Measurements from ENCODE around the gene TAS2R41. TPM values are rescaled to one million over a fixed set of nuclear protein-coding genes. Genes with fewer than 3 reads are reported as not detected.

Gene TAS2R41, protein sequence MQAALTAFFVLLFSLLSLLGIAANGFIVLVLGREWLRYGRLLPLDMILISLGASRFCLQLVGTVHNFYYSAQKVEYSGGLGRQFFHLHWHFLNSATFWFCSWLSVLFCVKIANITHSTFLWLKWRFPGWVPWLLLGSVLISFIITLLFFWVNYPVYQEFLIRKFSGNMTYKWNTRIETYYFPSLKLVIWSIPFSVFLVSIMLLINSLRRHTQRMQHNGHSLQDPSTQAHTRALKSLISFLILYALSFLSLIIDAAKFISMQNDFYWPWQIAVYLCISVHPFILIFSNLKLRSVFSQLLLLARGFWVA
- total RNA-seq (1 to 10 TPM in 4 of 5 experiments, not detected in 1; 1.7 to 3.4 (median 2.0) TPM), polyA plus RNA-seq (not detected), total RNA-seq (0.40 reads per million)

DNA sequence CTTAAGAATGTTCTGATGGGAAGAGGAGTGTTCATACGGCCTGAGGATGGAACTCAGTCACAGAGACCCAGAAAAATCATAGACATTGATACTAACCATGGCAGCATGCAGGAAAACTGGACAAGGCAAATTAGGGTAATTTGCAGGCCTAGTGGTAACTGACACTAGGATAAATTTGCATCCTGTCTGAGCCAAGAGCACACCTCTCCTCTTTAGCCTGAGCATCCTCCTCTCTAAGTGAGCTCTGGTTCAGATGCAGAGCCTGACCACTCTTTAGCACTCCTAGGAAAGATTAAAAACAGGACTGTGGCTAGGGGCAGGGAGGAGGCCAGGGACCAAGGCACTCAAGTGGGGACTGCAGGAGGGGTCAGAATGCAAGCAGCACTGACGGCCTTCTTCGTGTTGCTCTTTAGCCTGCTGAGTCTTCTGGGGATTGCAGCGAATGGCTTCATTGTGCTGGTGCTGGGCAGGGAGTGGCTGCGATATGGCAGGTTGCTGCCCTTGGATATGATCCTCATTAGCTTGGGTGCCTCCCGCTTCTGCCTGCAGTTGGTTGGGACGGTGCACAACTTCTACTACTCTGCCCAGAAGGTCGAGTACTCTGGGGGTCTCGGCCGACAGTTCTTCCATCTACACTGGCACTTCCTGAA is at the start of gene TAS2R41:
Gene TAS2R41, plus strand, starts transcription at position 373 of the 650 bp plus-strand sequence. Its CDS starts 0 bp downstream, at position 373.
- Mint-ChIP-seq H3K4me3 (no peak within 1 kb of the TSS), H3K4me1 (peaks cover 0 to 57% (median 44%) of the 10 kb centered on the region in 7 donors), H3K36me3 (peaks cover 0 to 18% (median 5%) of the 10 kb centered on the region in 5 donors), H3K9me3 (peaks cover 0 to 8% (median 0%) of the 10 kb centered on the region in 11 donors), H3K27me3 (peaks cover 0 to 11% (median 0%) of the 10 kb centered on the region in 5 donors), H3K27ac (peak within 1 kb of the TSS in 2 of 9 donors; percentile 9 to 23)
- Histone ChIP-seq H3K36me3 (ENCODE audit: control insufficient read depth in 2 of 3, insufficient read depth in 3 of 3, low read length in 3 of 3) (no peaks in the 10 kb centered on the region), H3K4me1 (ENCODE audit: control insufficient read depth in 2 of 2, insufficient read depth in 2 of 2, low read length in 2 of 2) (peaks cover 0 to 8% of the 10 kb centered on the region in 2 donors), H3K27me3 (ENCODE audit: control insufficient read depth in 2 of 2, insufficient read depth in 2 of 2, low read length in 2 of 2) (no peaks in the 10 kb centered on the region), H3K27ac (ENCODE audit: low read depth, low read length) (no peak within 1 kb of the TSS), H3K4me3 (ENCODE audit: low read length) (no peak within 1 kb of the TSS), H3K9me3 (ENCODE audit: control insufficient read depth in 2 of 3, low read length in 3 of 3) (no peaks in the 10 kb centered on the region)
- ChIA-PET POLR2A (no interaction called here), CTCF (no interaction called here)
- intact Hi-C loops (cut with micrococcal nuclease): no loop called here
- DNase-seq (no peak), ATAC-seq (no peak)

DNA sequence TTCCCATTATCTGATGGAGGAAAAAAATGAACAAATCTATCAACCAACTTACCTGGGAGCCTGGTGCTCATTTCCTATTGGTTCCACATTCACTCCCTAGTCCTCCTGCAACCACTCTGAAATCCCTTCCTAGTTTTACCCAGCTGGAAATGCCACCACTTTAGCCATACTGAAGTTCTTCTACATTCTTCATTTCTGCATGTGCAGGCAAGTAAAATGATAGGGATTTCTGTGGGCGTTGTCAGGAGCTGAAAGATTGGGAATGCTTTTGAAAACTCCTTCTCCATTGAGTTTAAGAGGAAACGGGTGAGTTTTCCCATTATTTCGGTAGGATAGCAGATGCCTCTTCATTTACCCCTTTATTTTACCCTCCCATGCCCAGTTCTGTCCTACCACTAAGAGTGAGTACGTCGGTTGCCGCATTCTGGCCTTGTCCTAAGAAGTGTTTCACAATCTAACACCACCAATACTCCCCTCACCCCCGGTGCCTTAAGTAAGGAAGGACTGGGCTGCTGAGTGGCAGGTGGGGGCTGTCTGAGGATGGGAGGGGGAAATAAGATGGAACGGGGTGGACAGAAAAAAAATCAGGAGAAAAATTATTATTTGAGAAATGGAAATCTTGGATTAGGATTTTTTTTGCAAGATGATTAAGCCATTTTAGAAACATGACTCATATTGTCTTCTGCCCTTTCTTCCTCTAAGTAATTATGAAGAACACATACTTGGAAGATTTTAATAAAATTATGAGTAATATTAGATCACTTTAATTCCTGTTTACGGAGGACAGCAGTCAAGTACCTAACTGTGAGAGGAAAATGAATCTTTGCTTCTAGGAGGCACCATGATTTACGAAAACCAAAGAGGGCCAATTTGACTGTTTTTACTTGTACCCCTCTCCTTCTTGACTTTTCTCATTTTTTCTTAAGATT is 47.6 kb upstream of the TAS2R41 start:
- peaks cover 0 to 14% (median 0%) of the 10 kb centered on the region in 5 donors for H3K27me3 Mint-ChIP-seq
- intact Hi-C loops (cut with micrococcal nuclease): no loop called here
- Histone ChIP-seq H3K9me3 (ENCODE audit: control insufficient read depth in 2 of 3, low read length in 3 of 3) (no peaks in the 10 kb centered on the region), H3K36me3 (ENCODE audit: control insufficient read depth in 2 of 3, insufficient read depth in 3 of 3, low read length in 3 of 3) (peaks cover 0 to 9% (median 0%) of the 10 kb centered on the region in 3 experiments), H3K4me3 (ENCODE audit: low read length) (no peak overlapping the region), H3K27ac (ENCODE audit: low read depth, low read length) (no peak overlapping the region), H3K4me1 (ENCODE audit: control insufficient read depth in 2 of 2, insufficient read depth in 2 of 2, low read length in 2 of 2) (no peaks in the 10 kb centered on the region), H3K27me3 (ENCODE audit: control insufficient read depth in 2 of 2, insufficient read depth in 2 of 2, low read length in 2 of 2) (no peaks in the 10 kb centered on the region)
- H3K4me3 Mint-ChIP-seq: no peak overlapping the region
- ChIA-PET POLR2A (no interaction called here), CTCF (no interaction called here)
- DNase-seq (no peak), ATAC-seq (no peak)
- H3K4me1 Mint-ChIP-seq: peaks cover 2 to 30% (median 17%) of the 10 kb centered on the region in 7 donors
- H3K36me3 Mint-ChIP-seq: peaks cover 0 to 47% (median 21%) of the 10 kb centered on the region in 5 donors
- H3K9me3 Mint-ChIP-seq: no peaks in the 10 kb centered on the region
- no peak overlapping the region for H3K27ac Mint-ChIP-seq

DNA sequence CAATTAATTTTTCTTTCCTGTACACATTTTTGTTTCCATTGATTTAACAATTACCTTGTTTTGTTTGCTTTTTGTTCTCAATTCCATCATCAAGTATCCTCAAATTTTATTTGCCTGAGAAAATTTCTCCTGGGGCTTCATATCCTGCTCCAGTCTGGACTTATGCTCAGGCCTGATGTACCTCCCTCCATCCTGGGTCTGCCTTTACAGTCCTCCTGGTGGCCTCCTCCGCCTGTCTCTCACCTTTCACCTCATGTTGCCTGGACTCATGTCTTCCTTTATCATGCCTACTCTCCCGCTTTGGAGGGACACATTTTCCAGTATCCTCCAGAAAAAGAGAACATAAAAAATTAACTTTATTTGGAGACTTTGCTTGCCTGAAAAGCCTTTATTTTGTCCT is 46.6 kb upstream of the TAS2R41 start:
- Mint-ChIP-seq H3K27me3 (peaks cover 0 to 14% (median 0%) of the 10 kb centered on the region in 5 donors), H3K4me3 (no peak overlapping the region), H3K9me3 (peaks cover 0 to 3% (median 0%) of the 10 kb centered on the region in 11 donors), H3K4me1 (peaks cover 6 to 35% (median 24%) of the 10 kb centered on the region in 7 donors), H3K36me3 (peaks cover 0 to 54% (median 25%) of the 10 kb centered on the region in 5 donors), H3K27ac (peak overlapping the region in 1 of 9 donors; percentile 60)
- Histone ChIP-seq H3K36me3 (ENCODE audit: control insufficient read depth in 2 of 3, insufficient read depth in 3 of 3, low read length in 3 of 3) (peaks cover 0 to 9% (median 0%) of the 10 kb centered on the region in 3 experiments), H3K27me3 (ENCODE audit: control insufficient read depth in 2 of 2, insufficient read depth in 2 of 2, low read length in 2 of 2) (no peaks in the 10 kb centered on the region), H3K4me3 (ENCODE audit: low read length) (no peak overlapping the region), H3K4me1 (ENCODE audit: control insufficient read depth in 2 of 2, insufficient read depth in 2 of 2, low read length in 2 of 2) (no peaks in the 10 kb centered on the region), H3K9me3 (ENCODE audit: control insufficient read depth in 2 of 3, low read length in 3 of 3) (no peaks in the 10 kb centered on the region), H3K27ac (ENCODE audit: low read depth, low read length) (no peak overlapping the region)
- DNase-seq (no peak), ATAC-seq (no peak)
- intact Hi-C loops (cut with micrococcal nuclease): no loop called here
- CTCF ChIA-PET: no interaction called here
- POLR2A ChIA-PET: no interaction called here

DNA sequence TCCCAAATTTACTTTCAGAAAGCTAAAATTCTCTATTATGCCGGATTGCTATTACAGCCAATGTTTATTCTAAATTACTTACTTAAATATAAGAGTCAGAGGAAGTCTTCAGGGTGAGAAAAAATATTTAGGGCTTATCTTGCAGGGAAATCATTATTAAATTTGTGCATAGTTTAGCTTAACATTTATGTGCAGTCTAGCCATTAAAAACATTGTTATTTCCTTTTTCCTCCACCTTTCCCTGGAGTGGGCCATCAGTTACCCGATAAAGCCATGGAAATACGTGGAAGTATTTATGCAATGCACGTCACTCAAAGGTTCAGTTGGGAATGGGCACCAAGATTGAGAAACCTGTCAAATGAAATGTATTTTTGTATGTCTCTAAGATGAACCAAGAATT is 43.9 kb upstream of the TAS2R41 start:
- intact Hi-C loops (cut with micrococcal nuclease): no loop called here
- CTCF ChIA-PET: no interaction called here
- Histone ChIP-seq H3K4me1 (ENCODE audit: control insufficient read depth in 2 of 2, insufficient read depth in 2 of 2, low read length in 2 of 2) (peaks cover 0 to 5% of the 10 kb centered on the region in 2 donors), H3K36me3 (ENCODE audit: control insufficient read depth in 2 of 3, insufficient read depth in 3 of 3, low read length in 3 of 3) (peaks cover 0 to 11% (median 0%) of the 10 kb centered on the region in 3 experiments), H3K4me3 (ENCODE audit: low read length) (no peak overlapping the region), H3K27ac (ENCODE audit: low read depth, low read length) (no peak overlapping the region), H3K27me3 (ENCODE audit: control insufficient read depth in 2 of 2, insufficient read depth in 2 of 2, low read length in 2 of 2) (no peaks in the 10 kb centered on the region), H3K9me3 (ENCODE audit: control insufficient read depth in 2 of 3, low read length in 3 of 3) (no peaks in the 10 kb centered on the region)
- no peak overlapping the region for H3K4me3 Mint-ChIP-seq
- POLR2A ChIA-PET: interaction anchor here (1.6 kb wide), 1 partner anchor 16 kb away, joined by 3 read pairs; no protein-coding TSS in a partner anchor
- H3K36me3 Mint-ChIP-seq: peaks cover 0 to 72% (median 23%) of the 10 kb centered on the region in 5 donors
- peaks cover 11 to 52% (median 43%) of the 10 kb centered on the region in 7 donors for H3K4me1 Mint-ChIP-seq
- ATAC-seq (no peak), DNase-seq (no peak)
- peaks cover 0 to 5% (median 0%) of the 10 kb centered on the region in 11 donors for H3K9me3 Mint-ChIP-seq
- H3K27me3 Mint-ChIP-seq: peaks cover 0 to 14% (median 0%) of the 10 kb centered on the region in 5 donors
- no peak overlapping the region for H3K27ac Mint-ChIP-seq

DNA sequence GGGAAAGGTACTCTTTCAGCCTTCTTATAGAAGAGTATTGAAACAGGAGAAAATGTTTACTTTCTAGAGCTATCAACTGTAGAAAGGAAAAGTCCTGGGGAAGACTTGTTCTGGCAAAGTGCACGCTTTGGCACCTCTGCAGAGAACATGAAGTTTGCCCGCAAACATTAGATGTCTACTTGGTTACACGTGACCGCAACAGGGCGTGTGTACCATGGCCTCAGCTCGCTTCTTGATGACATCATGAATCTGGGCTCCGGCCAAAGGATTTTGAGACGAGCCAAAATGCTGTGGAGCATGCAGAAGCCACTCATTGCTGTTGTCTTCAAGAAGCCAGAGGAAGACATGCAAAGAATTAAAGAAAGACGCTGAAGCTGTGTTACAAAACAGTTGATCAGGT is 43.0 kb upstream of the TAS2R41 start:
- no peak overlapping the region for H3K27ac Mint-ChIP-seq

DNA sequence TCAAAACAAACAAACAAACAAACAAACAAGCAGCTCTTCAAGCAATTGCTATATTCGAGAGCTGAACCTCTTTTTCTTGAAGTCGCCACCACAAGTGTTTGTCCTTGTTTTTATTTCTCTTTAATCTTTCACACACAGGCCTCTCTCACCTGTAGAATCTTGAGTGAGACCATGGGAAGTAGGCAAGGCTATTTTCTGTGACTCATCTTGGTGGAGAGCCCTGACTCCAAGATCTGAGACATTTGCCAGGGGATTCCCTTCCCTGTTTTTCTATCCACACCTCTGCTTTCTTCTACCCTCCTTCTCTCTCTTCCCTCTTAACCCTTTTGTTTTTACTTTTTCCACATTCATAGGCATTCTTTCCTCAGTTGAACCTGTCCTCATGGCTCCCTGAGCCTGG is 42.4 kb upstream of the TAS2R41 start:
- H3K4me3 Mint-ChIP-seq: no peak overlapping the region
- no peak for DNase-seq
- Histone ChIP-seq H3K27ac (ENCODE audit: low read depth, low read length) (no peak overlapping the region), H3K4me3 (ENCODE audit: low read length) (no peak overlapping the region), H3K27me3 (ENCODE audit: control insufficient read depth in 2 of 2, insufficient read depth in 2 of 2, low read length in 2 of 2) (no peaks in the 10 kb centered on the region), H3K9me3 (ENCODE audit: control insufficient read depth in 2 of 3, low read length in 3 of 3) (no peaks in the 10 kb centered on the region), H3K36me3 (ENCODE audit: control insufficient read depth in 2 of 3, insufficient read depth in 3 of 3, low read length in 3 of 3) (peaks cover 0 to 14% (median 0%) of the 10 kb centered on the region in 3 experiments), H3K4me1 (ENCODE audit: control insufficient read depth in 2 of 2, insufficient read depth in 2 of 2, low read length in 2 of 2) (peaks cover 0 to 5% of the 10 kb centered on the region in 2 donors)
- POLR2A ChIA-PET: no interaction called here
- H3K4me1 Mint-ChIP-seq: peaks cover 15 to 56% (median 45%) of the 10 kb centered on the region in 7 donors
- peaks cover 0 to 12% (median 0%) of the 10 kb centered on the region in 5 donors for H3K27me3 Mint-ChIP-seq
- CTCF ChIA-PET: no interaction called here
- peaks cover 0 to 72% (median 33%) of the 10 kb centered on the region in 5 donors for H3K36me3 Mint-ChIP-seq
- H3K9me3 Mint-ChIP-seq: peaks cover 0 to 5% (median 0%) of the 10 kb centered on the region in 11 donors
- ATAC-seq: no peak
- intact Hi-C loops (cut with micrococcal nuclease): no loop called here
- peak overlapping the region in 1 of 9 donors; percentile 82 for H3K27ac Mint-ChIP-seq

More for the DNA sequence above, 43.0 kb upstream of the TAS2R41 start:
- peaks cover 0 to 14% (median 0%) of the 10 kb centered on the region in 3 experiments for H3K36me3 ChIP-seq (ENCODE audit: control insufficient read depth in 2 of 3, insufficient read depth in 3 of 3, low read length in 3 of 3)
- DNase-seq: no peak
- H3K4me1 ChIP-seq (ENCODE audit: control insufficient read depth in 2 of 2, insufficient read depth in 2 of 2, low read length in 2 of 2): peaks cover 0 to 5% of the 10 kb centered on the region in 2 donors
- intact Hi-C loops (cut with micrococcal nuclease): no loop called here
- H3K27me3 ChIP-seq (ENCODE audit: control insufficient read depth in 2 of 2, insufficient read depth in 2 of 2, low read length in 2 of 2): no peaks in the 10 kb centered on the region
- H3K27me3 Mint-ChIP-seq: peaks cover 0 to 14% (median 0%) of the 10 kb centered on the region in 5 donors
- no peak overlapping the region for H3K27ac ChIP-seq (ENCODE audit: low read depth, low read length)
- H3K4me1 Mint-ChIP-seq: peaks cover 13 to 57% (median 48%) of the 10 kb centered on the region in 7 donors
- peaks cover 0 to 5% (median 0%) of the 10 kb centered on the region in 11 donors for H3K9me3 Mint-ChIP-seq
- H3K4me3 Mint-ChIP-seq: no peak overlapping the region
- peaks cover 0 to 74% (median 29%) of the 10 kb centered on the region in 5 donors for H3K36me3 Mint-ChIP-seq
- ChIA-PET CTCF (interaction anchor here (0.6 kb wide), 1 partner anchor 176 kb away, joined by 3 read pairs; no protein-coding TSS in a partner anchor), POLR2A (no interaction called here)
- no peaks in the 10 kb centered on the region for H3K9me3 ChIP-seq (ENCODE audit: control insufficient read depth in 2 of 3, low read length in 3 of 3)
- no peak for ATAC-seq
- H3K4me3 ChIP-seq (ENCODE audit: low read length): no peak overlapping the region
